Measurements from ENCODE around the gene KCNIP4. TPM values are rescaled to one million over a fixed set of nuclear protein-coding genes. Genes with fewer than 3 reads are reported as not detected.
A peak's percentile ranks its signal among the peaks of the same experiment; 100 is the strongest.

The KCNIP4 gene
- total RNA-seq, 1 experiment from 2014 or later, result 0.91 TPM

GRCh38 chr4:21134994-21135393, 813.6 kb downstream of the KCNIP4 start:
- Mint-ChIP-seq H3K4me1 (ENCODE audit: insufficient read depth, unreplicated experiment) (no peaks in the 10 kb centered on the region), H3K9me3 (ENCODE audit: unreplicated experiment) (no peaks in the 10 kb centered on the region), H3K36me3 (ENCODE audit: insufficient read depth, unreplicated experiment) (peaks cover 14% of the 10 kb centered on the region), H3K27ac (ENCODE audit: low read depth, unreplicated experiment) (no peak overlapping the region), H3K4me3 (ENCODE audit: unreplicated experiment) (no peak overlapping the region), H3K27me3 (ENCODE audit: insufficient read depth, unreplicated experiment) (no peaks in the 10 kb centered on the region)
- ChIA-PET POLR2A (interaction anchor here (0.6 to 1.1 kb wide), 2 partner anchors 362 to 365 kb away, joined by 3 to 4 read pairs; no protein-coding TSS in a partner anchor), CTCF (interaction anchor here (0.6 to 4.5 kb wide), 37 partner anchors 8 to 1626 kb away, joined by 3 to 152 read pairs (median 4); no protein-coding TSS in a partner anchor)
- DNase-seq (ENCODE audit: unreplicated experiment), result peak; percentile 54
- no TSS peak for BruUV-seq (replicated peaks)
- TF ChIP-seq, protein P1, sequence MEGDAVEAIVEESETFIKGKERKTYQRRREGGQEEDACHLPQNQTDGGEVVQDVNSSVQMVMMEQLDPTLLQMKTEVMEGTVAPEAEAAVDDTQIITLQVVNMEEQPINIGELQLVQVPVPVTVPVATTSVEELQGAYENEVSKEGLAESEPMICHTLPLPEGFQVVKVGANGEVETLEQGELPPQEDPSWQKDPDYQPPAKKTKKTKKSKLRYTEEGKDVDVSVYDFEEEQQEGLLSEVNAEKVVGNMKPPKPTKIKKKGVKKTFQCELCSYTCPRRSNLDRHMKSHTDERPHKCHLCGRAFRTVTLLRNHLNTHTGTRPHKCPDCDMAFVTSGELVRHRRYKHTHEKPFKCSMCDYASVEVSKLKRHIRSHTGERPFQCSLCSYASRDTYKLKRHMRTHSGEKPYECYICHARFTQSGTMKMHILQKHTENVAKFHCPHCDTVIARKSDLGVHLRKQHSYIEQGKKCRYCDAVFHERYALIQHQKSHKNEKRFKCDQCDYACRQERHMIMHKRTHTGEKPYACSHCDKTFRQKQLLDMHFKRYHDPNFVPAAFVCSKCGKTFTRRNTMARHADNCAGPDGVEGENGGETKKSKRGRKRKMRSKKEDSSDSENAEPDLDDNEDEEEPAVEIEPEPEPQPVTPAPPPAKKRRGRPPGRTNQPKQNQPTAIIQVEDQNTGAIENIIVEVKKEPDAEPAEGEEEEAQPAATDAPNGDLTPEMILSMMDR (IDR thresholded peaks at IDR 0.05; ENCODE audit: unreplicated experiment), result peak; percentile 52
- intact Hi-C loops (cut with micrococcal nuclease), result loop anchor here (1.0 to 10.0 kb wide), 2 partner anchors 362 to 590 kb away; no protein-coding TSS in a partner anchor

DNA sequence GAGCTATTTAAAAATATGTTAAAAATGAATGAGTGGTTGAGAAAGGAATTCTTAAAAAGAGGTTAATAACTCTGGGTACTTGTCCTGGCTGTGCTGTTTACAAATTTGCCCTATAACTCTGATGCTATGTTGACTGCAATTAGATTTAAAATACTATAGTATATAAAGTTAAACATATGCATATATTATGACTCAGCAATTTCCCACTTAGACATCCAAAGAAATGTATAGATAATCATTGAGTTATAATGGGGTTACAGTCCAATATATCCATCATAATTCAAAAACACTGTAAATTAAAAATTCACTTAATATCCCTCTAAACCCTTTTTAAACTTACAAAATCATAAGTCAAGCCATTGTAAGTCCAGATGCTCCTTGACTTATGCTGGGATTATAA, 818.0 kb downstream of the KCNIP4 start:
- TF ChIP-seq, protein P1 (IDR thresholded peaks at IDR 0.05; ENCODE audit: unreplicated experiment), result no peak
- ChIA-PET POLR2A (no interaction called here), CTCF (interaction anchor here (0.8 to 3.2 kb wide), 3 partner anchors 11 to 358 kb away, joined by 3 to 25 read pairs (median 4); no protein-coding TSS in a partner anchor)
- Mint-ChIP-seq H3K9me3 (ENCODE audit: unreplicated experiment) (no peaks in the 10 kb centered on the region), H3K4me3 (ENCODE audit: unreplicated experiment) (no peak overlapping the region), H3K4me1 (ENCODE audit: insufficient read depth, unreplicated experiment) (no peaks in the 10 kb centered on the region), H3K27ac (ENCODE audit: low read depth, unreplicated experiment) (no peak overlapping the region), H3K36me3 (ENCODE audit: insufficient read depth, unreplicated experiment) (peaks cover 7% of the 10 kb centered on the region), H3K27me3 (ENCODE audit: insufficient read depth, unreplicated experiment) (no peaks in the 10 kb centered on the region)
- no peak for DNase-seq (ENCODE audit: unreplicated experiment)
- no TSS peak for BruUV-seq (replicated peaks)
- intact Hi-C loops (cut with micrococcal nuclease), result loop anchor here (10.0 kb wide), 1 partner anchor 586 kb away; no protein-coding TSS in a partner anchor

DNA sequence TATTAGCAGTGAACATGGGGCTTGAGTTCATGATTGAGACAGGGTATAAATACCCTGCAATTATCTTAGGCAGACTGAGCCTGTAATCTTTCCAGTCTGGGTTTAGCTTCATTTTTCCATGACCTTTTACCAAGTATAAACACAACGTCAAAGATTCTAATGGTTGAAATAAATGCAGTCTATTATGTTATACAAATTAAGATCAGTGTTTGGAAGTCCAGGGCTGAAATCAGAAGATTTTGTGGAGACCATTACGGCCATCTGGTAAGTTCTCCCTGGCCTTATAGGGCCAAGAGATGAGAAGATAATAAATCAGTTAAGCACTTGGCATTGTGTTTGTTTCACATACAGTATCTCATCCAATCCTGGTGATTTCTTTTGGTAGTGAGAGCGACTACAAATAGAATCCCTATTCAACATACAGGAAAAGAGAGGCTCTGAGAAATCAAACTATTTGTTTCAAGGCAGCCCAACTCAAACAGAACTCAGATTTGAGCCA, 822.5 kb downstream of the KCNIP4 start:
- no peaks in the 10 kb centered on the region for H3K27me3 Mint-ChIP-seq (ENCODE audit: insufficient read depth, unreplicated experiment)
- POLR2A ChIA-PET, result no interaction called here
- CTCF ChIA-PET, result interaction anchor here (0.9 to 1.2 kb wide), 4 partner anchors 8 to 353 kb away, joined by 3 to 5 read pairs (median 4); no protein-coding TSS in a partner anchor
- no peaks in the 10 kb centered on the region for H3K36me3 Mint-ChIP-seq (ENCODE audit: insufficient read depth, unreplicated experiment)
- TF ChIP-seq, protein P1 (IDR thresholded peaks at IDR 0.05; ENCODE audit: unreplicated experiment), result no peak
- no peaks in the 10 kb centered on the region for H3K4me1 Mint-ChIP-seq (ENCODE audit: insufficient read depth, unreplicated experiment)
- no peak overlapping the region for H3K4me3 Mint-ChIP-seq (ENCODE audit: unreplicated experiment)
- no TSS peak for BruUV-seq (replicated peaks)
- no peak for DNase-seq (ENCODE audit: unreplicated experiment)
- H3K9me3 Mint-ChIP-seq (ENCODE audit: unreplicated experiment), result no peaks in the 10 kb centered on the region
- intact Hi-C loops (cut with micrococcal nuclease), result no loop called here
- no peak overlapping the region for H3K27ac Mint-ChIP-seq (ENCODE audit: low read depth, unreplicated experiment)

GRCh38 chr4:21118301-21118700, 830.3 kb downstream of the KCNIP4 start:
- no peak overlapping the region for H3K27ac Mint-ChIP-seq (ENCODE audit: low read depth, unreplicated experiment)
- BruUV-seq (replicated peaks), result no TSS peak
- H3K9me3 Mint-ChIP-seq (ENCODE audit: unreplicated experiment), result no peaks in the 10 kb centered on the region
- H3K27me3 Mint-ChIP-seq (ENCODE audit: insufficient read depth, unreplicated experiment), result no peaks in the 10 kb centered on the region
- intact Hi-C loops (cut with micrococcal nuclease), result no loop called here
- peaks cover 26% of the 10 kb centered on the region for H3K4me1 Mint-ChIP-seq (ENCODE audit: insufficient read depth, unreplicated experiment)
- TF ChIP-seq, protein P1 (IDR thresholded peaks at IDR 0.05; ENCODE audit: unreplicated experiment), result no peak
- POLR2A ChIA-PET, result no interaction called here
- no peak overlapping the region for H3K4me3 Mint-ChIP-seq (ENCODE audit: unreplicated experiment)
- no peaks in the 10 kb centered on the region for H3K36me3 Mint-ChIP-seq (ENCODE audit: insufficient read depth, unreplicated experiment)
- peak; percentile 10 for DNase-seq (ENCODE audit: unreplicated experiment)
- CTCF ChIA-PET, result interaction anchor here (1.3 to 3.7 kb wide), 2 partner anchors 16 to 345 kb away, joined by 3 to 13 read pairs; no protein-coding TSS in a partner anchor
